T-helper 1 cell treated with Interleukin-12 subunit alpha and Interleukin-12 subunit beta and Interleukin-4 antibody, amounts not matched to agents 30 μg/mL and 1 μg/mL, for 36 hours (primary cell): Measurements from ENCODE around the gene CAMTA1.

Source experiments
- H3K27ac Mint-ChIP-seq: one replicate; pipeline ENCODE4 v1.8.0; 2021; ENCODE audit warnings: mild to moderate bottlenecking, mixed read lengths
- H3K27me3 Mint-ChIP-seq: one replicate; pipeline ENCODE4 v1.8.0; 2021; ENCODE audit warnings: low read depth, mixed read lengths
- H3K36me3 Mint-ChIP-seq: one replicate; pipeline ENCODE4 v1.8.0; 2021; ENCODE audit warnings: low read depth, mixed read lengths
- H3K4me1 Mint-ChIP-seq: one replicate; pipeline ENCODE4 v1.8.0; 2021; ENCODE audit warnings: low read depth, mixed read lengths
- H3K4me3 Mint-ChIP-seq: one replicate; pipeline ENCODE4 v1.8.0; 2021; ENCODE audit warnings: mild to moderate bottlenecking, moderate library complexity, mixed read lengths
- H3K9me3 Mint-ChIP-seq: one replicate; pipeline ENCODE4 v1.8.0; 2021; ENCODE audit warnings: mixed read lengths

Gene CAMTA1

DNA sequence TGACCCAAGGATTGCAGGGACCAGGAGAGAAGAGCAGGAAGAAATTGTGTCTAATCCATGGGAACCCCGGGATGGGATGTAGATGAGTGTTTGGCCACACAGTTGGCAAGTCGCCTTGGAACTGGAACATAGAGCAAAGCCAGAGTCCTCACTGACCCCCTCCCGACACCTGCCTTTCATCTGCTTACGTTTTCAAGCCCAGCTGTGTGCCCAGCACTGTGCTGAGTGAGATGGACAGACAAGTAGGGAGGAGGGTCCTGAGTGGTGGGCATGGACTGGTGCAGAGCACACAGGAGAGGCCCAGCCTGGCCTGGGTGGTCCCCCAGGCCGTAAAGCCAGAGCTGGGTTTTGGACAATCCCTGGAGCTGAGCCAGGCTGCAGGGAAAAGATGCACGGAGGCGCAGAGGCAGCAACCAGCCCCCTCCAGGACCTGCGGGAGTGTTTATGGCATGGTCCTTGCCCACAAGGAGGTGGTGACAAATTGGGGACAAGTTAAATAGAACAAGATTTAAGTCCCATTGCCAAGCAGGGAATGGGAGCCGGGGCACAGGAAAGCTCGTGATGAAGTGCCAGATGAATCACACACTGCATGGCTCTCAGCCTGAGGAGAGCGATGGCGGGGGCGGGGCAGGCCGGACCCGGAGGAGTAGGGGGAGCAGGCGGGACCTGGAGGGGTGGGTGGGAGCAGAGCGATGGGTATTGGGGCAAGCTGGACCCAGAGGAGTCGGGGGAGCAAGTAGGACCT lies 828.0 kb downstream of the CAMTA1 start:
- no peaks in the 10 kb centered on the region for H3K9me3 Mint-ChIP-seq
- H3K4me3 Mint-ChIP-seq: no peak overlapping the region
- no peaks in the 10 kb centered on the region for H3K36me3 Mint-ChIP-seq
- H3K27ac Mint-ChIP-seq: no peak overlapping the region
- no peaks in the 10 kb centered on the region for H3K27me3 Mint-ChIP-seq
- H3K4me1 Mint-ChIP-seq: no peaks in the 10 kb centered on the region

DNA sequence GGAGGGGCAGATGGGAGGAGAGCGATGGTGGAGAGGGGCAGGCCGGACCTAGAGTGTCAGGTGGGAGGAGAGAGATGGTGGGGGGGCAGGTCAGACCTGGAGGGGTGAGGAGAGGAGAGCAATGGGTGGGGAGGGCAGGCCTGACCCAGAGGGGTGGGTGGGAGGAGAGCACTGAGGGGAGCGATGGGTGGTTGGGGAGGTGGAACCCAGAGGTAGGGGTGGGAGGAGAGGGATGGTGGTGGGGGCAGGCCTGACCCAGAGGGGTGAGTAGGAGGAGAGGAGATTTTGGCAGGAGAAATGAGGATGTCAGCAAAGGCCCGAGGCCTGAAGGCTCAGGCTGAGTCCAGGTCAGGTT lies 828.6 kb downstream of the CAMTA1 start:
- no peaks in the 10 kb centered on the region for H3K27me3 Mint-ChIP-seq
- no peak overlapping the region for H3K27ac Mint-ChIP-seq
- H3K4me3 Mint-ChIP-seq: no peak overlapping the region
- H3K36me3 Mint-ChIP-seq: no peaks in the 10 kb centered on the region
- H3K4me1 Mint-ChIP-seq: no peaks in the 10 kb centered on the region
- no peaks in the 10 kb centered on the region for H3K9me3 Mint-ChIP-seq

DNA sequence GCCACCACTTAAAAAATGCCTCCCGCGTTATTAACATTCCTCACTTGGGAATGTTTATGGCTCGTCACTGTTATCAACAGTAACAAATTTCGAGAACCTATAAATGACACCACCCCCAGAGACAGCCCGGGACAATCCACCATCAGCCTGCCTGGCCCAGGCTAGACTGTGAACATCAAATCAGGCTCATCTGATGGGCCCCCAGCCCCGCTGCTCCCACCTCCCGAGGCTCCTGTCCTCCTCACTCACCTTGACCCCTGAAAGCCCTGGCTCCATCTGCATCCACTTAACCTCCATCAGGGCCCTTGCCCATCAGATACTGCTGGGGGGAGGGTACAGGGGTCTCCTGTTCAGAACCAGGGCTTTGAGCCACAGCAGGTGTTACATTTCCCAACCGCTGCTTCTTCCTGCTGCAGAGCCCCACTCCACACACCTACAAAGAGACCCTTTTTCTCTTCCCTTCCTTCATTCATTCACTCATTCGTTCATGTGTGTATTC lies 829.4 kb downstream of the CAMTA1 start:
- no peak overlapping the region for H3K4me3 Mint-ChIP-seq
- H3K27ac Mint-ChIP-seq: no peak overlapping the region
- no peaks in the 10 kb centered on the region for H3K4me1 Mint-ChIP-seq
- H3K27me3 Mint-ChIP-seq: no peaks in the 10 kb centered on the region
- H3K9me3 Mint-ChIP-seq: no peaks in the 10 kb centered on the region
- H3K36me3 Mint-ChIP-seq: no peaks in the 10 kb centered on the region

DNA sequence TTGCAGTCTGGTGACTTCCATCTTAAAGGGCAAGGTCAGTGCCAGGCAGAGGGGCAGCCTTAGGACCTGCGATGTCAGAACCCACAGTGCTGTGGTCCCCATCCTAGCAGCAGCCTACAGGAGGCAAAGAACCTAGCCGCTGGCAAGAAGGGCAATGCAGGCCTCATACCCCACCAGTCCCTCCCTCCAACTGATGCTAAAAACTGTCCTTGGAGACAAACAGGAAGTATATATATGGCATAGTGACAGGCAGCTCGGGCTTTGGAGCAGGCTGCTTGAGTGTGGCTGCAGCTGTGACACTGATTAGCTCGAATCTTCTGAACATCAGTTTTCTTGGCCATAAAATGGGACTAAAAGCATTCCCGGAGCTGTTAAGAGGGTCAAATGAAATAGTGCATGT lies 829.9 kb downstream of the CAMTA1 start:
- Mint-ChIP-seq H3K27me3 (no peaks in the 10 kb centered on the region), H3K27ac (no peak overlapping the region), H3K36me3 (no peaks in the 10 kb centered on the region), H3K9me3 (no peaks in the 10 kb centered on the region), H3K4me1 (no peaks in the 10 kb centered on the region), H3K4me3 (no peak overlapping the region)

DNA sequence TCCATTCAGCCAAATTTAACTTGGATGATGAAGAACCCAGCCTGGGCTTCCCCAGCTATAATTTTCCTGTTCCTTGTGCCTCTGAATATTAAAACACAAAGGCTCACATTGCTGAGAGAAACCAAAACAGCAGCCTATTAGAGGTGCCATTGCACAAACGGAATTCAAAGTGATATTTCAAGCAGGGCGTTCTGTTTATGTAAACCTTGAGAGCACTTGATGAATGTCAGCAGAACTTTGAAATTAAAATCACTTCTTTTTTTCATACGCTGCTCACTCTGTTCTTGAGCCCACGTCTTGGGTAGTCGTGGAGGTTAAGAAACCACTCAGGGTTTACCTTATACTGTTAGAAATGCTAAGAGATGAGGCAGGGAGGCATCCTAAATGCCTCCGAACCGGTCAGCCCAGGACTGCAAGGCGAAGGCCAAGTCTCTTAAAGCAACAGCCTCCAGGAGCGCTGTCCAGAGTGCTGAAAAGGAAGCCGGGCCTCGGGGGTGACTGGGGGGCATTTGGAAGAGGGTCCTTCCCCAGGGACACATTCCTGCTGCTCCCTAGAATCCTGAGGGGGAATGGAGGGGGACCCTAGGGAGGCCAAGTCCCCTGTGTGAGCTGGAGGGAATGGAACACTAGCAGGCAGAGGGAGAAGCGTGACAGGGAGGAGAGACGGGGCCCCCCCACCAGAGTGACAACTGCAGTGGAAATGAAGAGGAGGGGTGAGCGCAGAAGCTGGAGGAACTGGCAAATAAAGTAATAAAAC lies 831.0 kb downstream of the CAMTA1 start:
- Mint-ChIP-seq H3K27me3 (no peaks in the 10 kb centered on the region), H3K9me3 (no peaks in the 10 kb centered on the region), H3K27ac (no peak overlapping the region), H3K4me3 (no peak overlapping the region), H3K36me3 (no peaks in the 10 kb centered on the region), H3K4me1 (no peaks in the 10 kb centered on the region)

DNA sequence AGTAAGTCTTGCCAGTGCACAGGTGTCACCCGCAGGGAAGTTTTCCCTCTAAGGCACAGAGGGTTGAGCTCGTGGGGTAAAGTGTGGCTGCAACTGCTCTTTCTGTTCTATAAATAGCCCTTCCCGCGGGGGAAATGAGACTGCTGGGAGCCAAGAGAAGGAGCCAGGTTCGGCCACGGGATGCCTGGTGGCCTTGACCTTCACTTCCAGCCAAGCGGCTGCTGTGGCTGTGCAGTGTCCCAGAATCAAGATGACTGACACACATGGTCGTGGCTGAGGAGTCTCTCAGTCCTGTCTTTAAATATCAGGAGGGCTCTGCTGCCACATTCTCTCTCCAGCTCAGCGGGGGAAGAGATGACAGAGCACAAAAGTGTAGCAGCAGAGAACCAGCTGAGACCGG lies 831.7 kb downstream of the CAMTA1 start:
- no peaks in the 10 kb centered on the region for H3K4me1 Mint-ChIP-seq
- H3K4me3 Mint-ChIP-seq: no peak overlapping the region
- H3K27ac Mint-ChIP-seq: no peak overlapping the region
- H3K9me3 Mint-ChIP-seq: no peaks in the 10 kb centered on the region
- H3K36me3 Mint-ChIP-seq: no peaks in the 10 kb centered on the region
- no peaks in the 10 kb centered on the region for H3K27me3 Mint-ChIP-seq

DNA sequence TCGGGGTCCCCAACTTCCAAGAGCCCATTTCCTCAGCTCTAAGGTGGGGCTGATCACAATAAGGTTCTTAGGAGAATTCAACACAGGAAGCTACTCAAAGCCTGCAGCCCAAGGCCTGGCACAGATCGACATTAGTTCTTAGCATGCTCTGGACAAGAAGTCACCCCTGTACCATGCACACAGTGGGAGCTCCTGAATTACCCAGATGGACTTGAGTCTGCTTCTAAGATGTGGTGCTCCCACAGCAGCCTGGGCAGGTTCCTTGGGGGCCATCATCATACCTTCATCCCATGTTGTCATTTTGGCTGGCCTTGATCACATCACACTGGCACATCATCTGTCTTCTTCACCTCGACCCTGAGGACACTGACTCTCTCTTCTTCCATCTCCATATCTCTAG lies 832.6 kb downstream of the CAMTA1 start:
- Mint-ChIP-seq H3K4me1 (no peaks in the 10 kb centered on the region), H3K27ac (no peak overlapping the region), H3K4me3 (no peak overlapping the region), H3K36me3 (no peaks in the 10 kb centered on the region), H3K9me3 (no peaks in the 10 kb centered on the region), H3K27me3 (no peaks in the 10 kb centered on the region)

DNA sequence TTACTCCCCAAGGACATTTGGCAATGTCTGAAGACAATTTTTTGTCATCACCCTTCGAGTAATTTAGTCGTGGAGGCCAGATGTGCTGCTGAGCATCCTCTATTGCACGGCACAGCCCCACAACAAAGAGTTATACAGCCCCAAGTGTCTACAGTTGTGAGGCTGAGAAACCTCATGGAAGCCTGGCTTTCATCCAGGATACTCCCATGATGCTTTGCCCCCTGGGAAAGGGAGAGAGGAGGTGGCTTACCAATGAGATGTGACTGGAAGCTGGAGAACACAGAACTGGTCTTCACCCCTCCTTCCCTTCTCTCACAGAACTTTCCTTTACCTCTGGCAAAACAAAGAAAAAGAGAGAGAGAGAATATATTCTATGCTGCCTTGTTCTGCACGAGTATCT lies 834.9 kb downstream of the CAMTA1 start:
- no peak overlapping the region for H3K27ac Mint-ChIP-seq
- H3K4me1 Mint-ChIP-seq: no peaks in the 10 kb centered on the region
- no peak overlapping the region for H3K4me3 Mint-ChIP-seq
- no peaks in the 10 kb centered on the region for H3K27me3 Mint-ChIP-seq
- H3K36me3 Mint-ChIP-seq: no peaks in the 10 kb centered on the region
- no peaks in the 10 kb centered on the region for H3K9me3 Mint-ChIP-seq

DNA sequence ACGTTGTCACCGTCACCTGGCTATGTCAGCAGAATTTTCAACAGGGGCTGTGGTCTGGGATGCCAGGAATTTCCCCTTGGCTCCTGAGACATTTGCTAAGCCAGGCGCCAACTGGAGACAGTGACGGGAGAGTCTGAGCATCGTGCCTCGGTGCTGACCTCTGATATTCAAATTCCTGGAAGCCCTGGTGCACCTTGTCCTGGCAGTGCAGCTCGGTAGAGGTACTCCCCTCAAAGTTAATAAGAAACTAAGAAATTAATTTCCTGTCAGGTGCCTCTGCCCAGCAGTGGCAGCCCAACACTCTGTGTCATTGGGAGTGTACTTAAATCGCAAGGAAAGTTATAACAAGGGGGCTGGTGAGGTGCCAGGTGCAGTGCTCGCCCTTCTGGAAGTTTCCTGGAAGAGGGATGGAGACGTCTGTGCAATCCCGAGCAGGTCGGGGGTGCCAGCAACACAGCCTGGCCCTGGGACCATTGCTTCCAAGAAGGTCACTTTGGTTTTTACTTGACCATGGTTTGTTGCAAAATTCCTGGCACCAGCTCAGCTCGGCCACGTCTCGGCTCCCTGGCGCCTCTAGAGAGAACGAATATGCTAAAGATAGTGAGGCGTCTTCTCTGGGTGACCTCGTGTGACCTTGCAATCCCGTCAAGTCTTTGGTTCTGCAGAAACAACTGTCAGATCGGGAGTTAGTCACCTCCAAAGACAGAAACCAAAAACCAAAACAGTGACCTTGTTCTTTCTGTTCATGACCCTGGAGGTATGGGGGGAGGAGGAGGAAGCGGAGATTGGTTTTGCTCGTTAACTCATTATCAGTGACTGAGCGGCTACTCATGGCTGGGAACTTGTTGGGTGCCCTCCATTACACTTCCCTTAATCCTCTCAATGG lies 836.3 kb downstream of the CAMTA1 start:
- H3K4me1 Mint-ChIP-seq: no peaks in the 10 kb centered on the region
- H3K9me3 Mint-ChIP-seq: no peaks in the 10 kb centered on the region
- H3K27me3 Mint-ChIP-seq: no peaks in the 10 kb centered on the region
- H3K27ac Mint-ChIP-seq: no peak overlapping the region
- no peak overlapping the region for H3K4me3 Mint-ChIP-seq
- H3K36me3 Mint-ChIP-seq: no peaks in the 10 kb centered on the region

DNA sequence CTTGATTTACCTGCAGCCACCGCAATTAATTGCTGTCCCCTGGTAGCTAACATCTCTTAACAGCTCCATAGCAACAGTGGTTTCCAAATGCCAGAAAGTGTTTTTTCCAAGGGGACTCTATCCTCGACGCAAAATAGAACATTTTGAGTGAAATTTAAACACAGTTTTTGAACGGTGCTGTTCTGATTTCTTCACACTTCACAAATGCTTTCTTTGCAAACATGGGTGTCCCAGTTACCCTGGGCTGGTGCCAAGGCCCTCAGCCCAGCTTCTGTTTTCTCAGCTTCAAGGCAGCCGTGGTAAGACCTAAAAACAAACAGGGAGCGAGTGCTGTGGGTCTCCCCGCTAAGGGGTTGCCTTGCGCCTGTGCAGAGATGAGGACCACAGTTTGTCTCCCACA lies 838.6 kb downstream of the CAMTA1 start:
- no peaks in the 10 kb centered on the region for H3K4me1 Mint-ChIP-seq
- H3K4me3 Mint-ChIP-seq: no peak overlapping the region
- no peaks in the 10 kb centered on the region for H3K27me3 Mint-ChIP-seq
- H3K27ac Mint-ChIP-seq: no peak overlapping the region
- no peaks in the 10 kb centered on the region for H3K9me3 Mint-ChIP-seq
- H3K36me3 Mint-ChIP-seq: no peaks in the 10 kb centered on the region

DNA sequence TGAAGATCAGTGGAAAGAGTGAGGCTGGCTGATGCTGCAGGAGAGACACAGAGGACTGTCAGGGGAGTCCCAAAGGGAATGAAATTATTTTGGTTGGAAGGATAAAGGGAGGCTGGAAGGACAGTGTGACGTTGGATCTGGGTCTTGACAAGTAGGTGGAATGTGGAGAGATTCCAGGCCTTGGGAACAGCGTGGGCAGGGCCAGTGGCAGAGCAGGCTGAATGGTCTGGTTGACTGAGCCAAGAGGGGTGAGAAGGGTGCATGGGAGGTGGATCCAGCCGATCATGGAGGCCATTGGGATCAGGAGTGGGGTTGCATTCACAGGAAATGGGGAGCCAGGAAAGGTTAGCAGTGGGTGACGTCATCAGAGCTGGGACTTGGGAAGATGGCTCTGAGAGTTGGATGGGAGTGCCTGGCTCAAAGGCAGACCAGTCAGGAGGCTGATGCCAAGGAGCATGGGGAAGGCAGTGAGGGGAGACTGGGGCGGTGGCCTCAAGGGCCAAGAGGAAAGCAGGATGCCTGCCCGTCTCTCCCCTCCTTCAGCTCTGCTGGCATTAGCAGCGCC lies 839.6 kb downstream of the CAMTA1 start:
- Mint-ChIP-seq H3K4me1 (no peaks in the 10 kb centered on the region), H3K4me3 (no peak overlapping the region), H3K27ac (no peak overlapping the region), H3K27me3 (no peaks in the 10 kb centered on the region), H3K36me3 (no peaks in the 10 kb centered on the region), H3K9me3 (no peaks in the 10 kb centered on the region)

DNA sequence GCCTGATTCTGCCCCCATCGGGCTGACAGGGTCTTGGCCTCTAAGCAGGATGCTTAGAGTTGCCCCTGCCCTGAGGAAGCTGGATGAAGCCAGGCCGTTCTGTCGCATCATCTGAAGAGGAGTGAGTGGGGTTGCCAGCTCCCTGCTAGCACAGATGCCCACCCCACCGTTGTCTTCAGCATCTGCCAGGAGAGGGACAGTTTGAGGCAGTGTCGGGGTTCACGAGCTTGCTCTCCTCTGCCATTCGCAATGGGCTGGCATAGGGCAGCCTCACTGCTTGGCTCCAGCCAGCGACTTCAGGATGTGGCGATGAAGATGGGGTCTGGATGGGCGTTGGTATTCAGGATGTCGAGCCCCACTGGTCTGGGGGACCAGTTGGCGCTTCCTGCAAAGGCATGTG lies 840.1 kb downstream of the CAMTA1 start:
- no peaks in the 10 kb centered on the region for H3K27me3 Mint-ChIP-seq
- H3K27ac Mint-ChIP-seq: no peak overlapping the region
- no peaks in the 10 kb centered on the region for H3K4me1 Mint-ChIP-seq
- no peak overlapping the region for H3K4me3 Mint-ChIP-seq
- H3K36me3 Mint-ChIP-seq: no peaks in the 10 kb centered on the region
- no peaks in the 10 kb centered on the region for H3K9me3 Mint-ChIP-seq

DNA sequence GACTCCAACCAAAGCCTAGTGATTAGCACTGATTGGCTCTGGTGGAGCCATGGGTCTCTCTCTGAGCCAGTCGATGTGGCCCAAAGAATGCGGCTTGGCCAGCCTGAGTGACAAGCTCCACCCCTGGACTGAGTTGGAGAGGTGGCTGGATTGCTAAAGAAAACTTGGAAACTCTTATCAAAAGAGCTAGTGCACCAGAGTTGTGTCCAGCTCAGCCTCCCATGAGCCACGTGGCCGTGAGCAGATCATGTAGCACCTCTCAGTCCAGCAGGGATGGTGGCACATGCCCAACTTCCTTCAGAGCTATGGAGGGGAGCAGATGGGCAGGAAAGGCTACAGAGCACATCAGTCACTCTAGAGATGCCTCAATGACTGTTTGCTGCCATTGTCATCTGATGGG lies 843.0 kb downstream of the CAMTA1 start:
- Mint-ChIP-seq H3K4me3 (no peak overlapping the region), H3K36me3 (no peaks in the 10 kb centered on the region), H3K27me3 (no peaks in the 10 kb centered on the region), H3K27ac (no peak overlapping the region), H3K4me1 (no peaks in the 10 kb centered on the region), H3K9me3 (no peaks in the 10 kb centered on the region)

DNA sequence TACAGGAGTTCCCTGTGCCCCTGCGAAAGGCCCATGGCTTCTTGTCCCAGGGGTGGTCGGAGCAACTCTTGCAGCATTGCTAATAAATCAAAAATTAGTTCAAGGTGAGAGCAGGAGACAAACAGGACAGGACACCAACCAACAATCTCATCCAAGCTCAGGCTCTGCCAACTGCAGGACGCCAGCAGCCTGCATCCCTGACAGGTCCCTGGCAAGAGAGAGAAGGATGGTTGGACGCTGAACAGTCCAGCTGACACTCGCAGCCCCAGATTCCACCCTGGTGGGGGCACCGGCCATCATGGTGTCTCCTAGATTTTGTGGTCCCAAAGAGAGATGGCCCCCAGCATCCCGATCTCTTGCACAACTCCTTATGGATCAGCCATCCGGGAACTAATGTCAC lies 843.8 kb downstream of the CAMTA1 start:
- H3K9me3 Mint-ChIP-seq: no peaks in the 10 kb centered on the region
- H3K27me3 Mint-ChIP-seq: no peaks in the 10 kb centered on the region
- no peaks in the 10 kb centered on the region for H3K36me3 Mint-ChIP-seq
- no peak overlapping the region for H3K27ac Mint-ChIP-seq
- no peak overlapping the region for H3K4me3 Mint-ChIP-seq
- no peaks in the 10 kb centered on the region for H3K4me1 Mint-ChIP-seq
